ENCODE results near the gene GHRHR.

GHRHR gene

GRCh38 chr7:30963842-30964241 is at the start of gene GHRHR:
TSS of gene GHRHR (plus strand) at chr7:30963953. CDS start at chr7:30964069, 116 bp downstream.
- no peak for DNase-seq (ENCODE audit: low spot score)

GRCh38 chr7:30914596-30914995 is 49.2 kb upstream of the GHRHR start:
- DNase-seq (ENCODE audit: low spot score), result peak; percentile 92

GRCh38 chr7:30915005-30915601 is 48.6 kb upstream of the GHRHR start:
- DNase-seq (ENCODE audit: low spot score), result peak; percentile 59

GRCh38 chr7:30915751-30916150 is 48.0 kb upstream of the GHRHR start:
- DNase-seq (ENCODE audit: low spot score), result no peak

- no peak for DNase-seq (ENCODE audit: low spot score)
Measured at GRCh38 chr7:30916255-30916654, 47.5 kb upstream of the GHRHR start.

- DNase-seq (ENCODE audit: low spot score), result no peak
Measured at GRCh38 chr7:30916767-30917166, 47.0 kb upstream of the GHRHR start.

- no peak for DNase-seq (ENCODE audit: low spot score)
Measured at GRCh38 chr7:30917216-30917893, 46.4 kb upstream of the GHRHR start.

GRCh38 chr7:30918676-30919075 is 45.1 kb upstream of the GHRHR start:
- no peak for DNase-seq (ENCODE audit: low spot score)

- no peak for DNase-seq (ENCODE audit: low spot score)
Measured at GRCh38 chr7:30920021-30920583, 43.7 kb upstream of the GHRHR start.

- no peak for DNase-seq (ENCODE audit: low spot score)
Measured at GRCh38 chr7:30920584-30921539, 42.9 kb upstream of the GHRHR start.

- DNase-seq (ENCODE audit: low spot score), result no peak
Measured at GRCh38 chr7:30921540-30922401, 42.0 kb upstream of the GHRHR start.

- DNase-seq (ENCODE audit: low spot score), result no peak
Measured at GRCh38 chr7:30922596-30922995, 41.2 kb upstream of the GHRHR start.

GRCh38 chr7:30923009-30923773 is 40.6 kb upstream of the GHRHR start:
- no peak for DNase-seq (ENCODE audit: low spot score)

GRCh38 chr7:30923774-30924413 is 39.9 kb upstream of the GHRHR start:
- no peak for DNase-seq (ENCODE audit: low spot score)

GRCh38 chr7:30924624-30925023 is 39.1 kb upstream of the GHRHR start:
- DNase-seq (ENCODE audit: low spot score), result no peak

GRCh38 chr7:30925117-30925516 is 38.6 kb upstream of the GHRHR start:
- DNase-seq (ENCODE audit: low spot score), result no peak

GRCh38 chr7:30925913-30926312 is 37.8 kb upstream of the GHRHR start:
- no peak for DNase-seq (ENCODE audit: low spot score)

GRCh38 chr7:30926313-30926712 is 37.4 kb upstream of the GHRHR start:
- DNase-seq (ENCODE audit: low spot score), result no peak

- DNase-seq (ENCODE audit: low spot score), result no peak
Measured at GRCh38 chr7:30927040-30927439, 36.7 kb upstream of the GHRHR start.

- no peak for DNase-seq (ENCODE audit: low spot score)
Measured at GRCh38 chr7:30927559-30927958, 36.2 kb upstream of the GHRHR start.

Measured in SW480 (cell line).